Renal cortical epithelial cell (primary cell): Measurements from ENCODE around the gene SMIM22. TPM values are rescaled to one million over a fixed set of nuclear protein-coding genes. Genes with fewer than 3 reads are reported as not detected.
"Not testable (repeated sequence)": the region's sequence is repeated elsewhere in the genome, so short reads cannot be mapped to it uniquely, and the experiment has no call there.

Source experiments
- DNase-seq: peaks from one replicate; pipeline ENCODE4 v3.0.0-alpha.2; 2011; ENCODE audit warnings: low read depth
- total RNA-seq: library from RNA; depleted of rRNA; stranded (reverse); fragments of >200 nt; gene quantifications from 2 replicates; pipeline ENCODE4 v1.2.3, GENCODE V29; 2014

SMIM22 gene
- total RNA-seq, 1 donor from 2014 or later = not detected

DNA sequence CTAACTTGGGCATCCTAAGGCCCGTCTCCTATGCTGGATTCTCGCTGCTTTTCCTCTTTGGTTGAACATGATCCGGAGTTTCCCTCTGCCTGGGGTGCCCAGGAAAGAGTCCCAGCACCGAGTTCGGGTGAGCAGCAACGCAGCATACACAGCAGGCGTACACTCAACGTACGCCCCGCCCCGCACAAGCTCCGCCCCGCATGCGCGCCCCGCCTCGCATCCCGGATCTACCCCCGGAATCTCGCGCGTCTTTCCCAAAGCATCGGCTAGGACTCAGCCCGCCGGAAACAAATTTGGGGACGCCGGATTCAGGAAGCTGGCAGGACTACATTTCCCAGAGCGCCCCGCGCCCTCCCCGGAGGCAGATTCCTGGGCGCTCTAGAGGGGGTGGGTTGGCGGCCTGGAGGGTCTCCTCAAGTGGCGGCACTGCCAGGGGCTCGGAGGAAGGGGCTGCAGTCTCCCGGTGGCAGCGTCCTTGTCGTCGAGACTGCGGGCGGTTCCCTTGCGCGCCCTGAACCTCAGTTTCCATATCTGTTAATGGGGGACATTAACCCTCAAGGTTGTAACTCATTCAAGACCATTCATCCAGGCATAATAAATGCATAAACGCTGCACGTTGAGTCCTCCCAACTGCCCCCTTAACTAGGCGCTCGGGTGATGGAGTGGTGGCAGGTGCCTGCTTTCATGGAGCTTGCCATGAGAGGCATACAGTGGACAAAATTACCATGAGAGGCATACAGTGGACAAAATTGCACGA, 26.4 kb upstream of the SMIM22 start:
- DNase-seq = peak; percentile 86

DNA sequence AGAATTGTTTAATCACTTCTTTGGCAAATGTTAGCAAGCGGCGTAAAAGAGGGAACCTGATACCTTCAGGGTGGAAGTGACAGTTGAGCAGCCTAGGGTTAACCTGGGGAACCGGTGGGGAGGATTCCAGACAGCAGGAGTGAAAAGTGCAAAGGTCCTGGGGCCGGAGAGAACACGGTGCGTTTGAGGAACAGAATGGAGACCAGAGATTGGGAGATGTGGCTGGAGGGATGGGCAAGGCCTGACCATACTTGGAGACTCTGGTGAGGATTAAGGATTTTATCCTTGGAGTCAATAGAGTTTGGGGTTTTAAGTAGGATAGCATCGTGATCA, 25.9 kb upstream of the SMIM22 start:
- DNase-seq = no peak

DNA sequence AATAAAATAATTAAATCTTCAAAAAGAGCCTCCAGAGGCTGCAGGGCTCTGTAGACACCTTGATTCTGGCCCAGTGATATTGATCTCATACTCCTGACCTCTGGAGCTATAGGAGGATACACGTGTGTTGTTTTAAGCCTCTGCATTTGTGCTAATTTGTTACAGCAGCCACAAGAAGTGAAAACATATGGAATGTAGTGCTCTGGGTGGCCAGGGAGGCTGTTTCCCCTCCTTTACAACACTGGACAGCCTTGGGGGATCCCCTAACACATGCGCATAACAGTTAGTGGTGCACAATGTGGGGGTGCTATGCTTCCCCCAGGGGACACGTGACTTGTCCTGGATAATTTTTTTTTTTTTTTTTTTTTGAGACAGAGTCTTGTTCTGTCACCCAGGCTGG, 23.5 kb upstream of the SMIM22 start:
- DNase-seq = no peak

DNA sequence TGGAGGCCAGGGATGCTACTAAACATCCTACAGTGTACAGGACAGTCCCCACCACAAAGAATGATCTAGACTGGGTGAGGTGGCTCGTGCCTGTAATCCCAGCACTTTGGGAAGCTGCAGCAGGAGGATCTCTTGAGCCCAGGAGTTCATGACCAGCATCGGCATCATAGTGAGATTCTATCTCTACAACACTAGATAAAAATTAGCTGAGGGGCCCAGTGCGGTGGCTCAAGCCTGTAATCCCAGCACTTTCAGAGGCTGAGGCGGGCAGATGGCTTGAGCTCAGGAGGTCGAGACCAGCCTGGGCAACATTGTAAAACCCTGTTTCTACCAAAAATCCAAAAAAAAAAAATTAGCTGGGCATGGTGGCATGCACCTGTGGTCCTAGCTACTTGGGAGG, 22.8 kb upstream of the SMIM22 start:
- DNase-seq = no peak

DNA sequence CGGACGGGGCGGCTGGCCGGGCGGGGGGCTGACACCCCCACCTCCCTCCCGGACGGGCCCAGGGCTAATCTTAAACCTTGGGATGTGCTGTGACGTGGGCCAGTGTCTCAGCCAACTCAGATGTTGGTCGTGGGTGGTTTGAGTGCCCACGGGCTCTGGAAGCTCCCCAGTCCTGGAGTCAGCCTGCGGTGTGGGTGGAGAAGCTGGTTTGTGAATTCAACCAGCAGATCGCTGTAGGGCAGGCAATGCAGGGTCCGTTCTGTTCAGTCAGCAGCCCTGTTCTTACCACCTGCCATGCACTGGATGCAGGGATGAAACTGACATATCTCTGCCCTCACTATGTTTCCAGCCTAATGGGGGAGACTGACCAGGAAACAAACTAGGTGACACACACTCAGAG, 20.2 kb upstream of the SMIM22 start:
- DNase-seq = no peak

DNA sequence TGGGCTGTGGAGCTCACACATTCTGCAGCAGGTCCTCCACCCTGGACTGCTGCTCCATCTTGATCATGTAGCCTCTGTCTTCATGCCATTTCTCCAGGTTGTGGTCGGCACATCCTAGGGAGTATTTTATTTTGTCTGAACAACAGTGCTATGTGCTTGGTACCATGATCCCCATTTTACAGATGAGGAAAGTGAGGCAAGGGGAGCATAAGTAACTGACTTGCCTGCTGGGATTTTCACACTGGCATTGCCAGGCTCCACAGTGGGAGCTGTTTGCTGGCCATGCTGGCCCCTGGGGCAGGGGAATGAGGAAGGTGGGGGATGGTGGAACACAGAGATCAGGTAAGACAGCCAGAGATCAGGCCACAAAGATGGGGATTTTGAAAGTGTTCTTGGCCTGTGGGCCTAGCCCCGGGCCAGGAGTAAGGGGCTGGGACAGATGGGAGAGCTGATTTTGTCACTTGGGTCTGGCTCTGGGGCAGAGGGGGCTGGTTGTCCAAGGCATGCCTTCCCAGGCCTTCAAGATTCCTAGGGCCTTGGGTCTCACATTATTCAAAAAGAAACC, 18.9 kb upstream of the SMIM22 start:
- DNase-seq = no peak

DNA sequence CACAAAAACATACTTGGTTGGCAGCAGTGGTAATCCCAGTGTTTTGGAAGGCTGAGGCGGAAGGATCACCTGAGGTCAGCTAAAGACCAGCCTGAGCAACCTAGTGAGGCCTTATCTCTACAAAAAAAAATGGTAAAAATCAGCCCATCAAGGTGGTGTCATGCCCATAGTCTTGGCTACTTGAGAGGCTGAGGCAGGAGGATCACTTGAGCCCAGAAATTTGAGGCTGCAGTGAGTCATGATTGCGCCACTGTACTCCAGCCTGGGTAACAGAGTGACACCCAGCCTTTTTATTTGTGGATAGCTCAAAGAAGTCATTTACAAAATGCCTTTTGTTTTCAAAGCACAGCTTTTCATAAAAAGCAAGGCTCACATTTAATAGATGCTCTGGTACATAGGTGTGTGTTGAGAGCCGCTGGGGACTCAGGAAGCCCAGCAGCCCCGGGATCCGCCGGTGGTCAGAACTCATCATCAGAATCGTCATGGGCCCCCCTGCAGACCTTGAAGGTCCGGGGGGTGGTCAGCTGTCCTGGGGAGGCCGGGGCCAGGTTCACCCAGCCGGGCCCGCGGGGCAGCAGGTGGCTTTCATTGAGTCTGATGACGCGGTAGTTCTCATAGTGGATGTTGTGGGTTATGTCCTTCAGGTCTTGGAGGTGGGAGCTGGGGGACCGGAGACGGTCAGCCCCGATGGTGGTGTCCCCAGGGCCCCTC, 17.7 kb upstream of the SMIM22 start:
- no peak for DNase-seq

DNA sequence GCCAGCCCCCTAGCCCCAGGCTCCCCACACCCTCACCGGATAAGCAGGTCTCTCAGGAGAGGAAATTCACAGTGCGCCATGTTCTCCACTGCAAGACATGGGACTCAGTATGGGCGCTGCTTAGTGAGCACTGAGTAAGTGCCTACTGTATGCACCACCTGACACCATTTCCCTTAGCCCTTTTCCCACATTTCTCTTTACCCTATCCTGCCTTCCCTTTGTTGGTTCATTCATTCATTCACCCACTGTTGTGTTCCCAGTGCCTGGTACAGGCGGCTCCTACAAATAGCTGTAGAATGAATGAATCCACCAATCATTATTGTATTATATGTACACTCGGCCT, 17.1 kb upstream of the SMIM22 start:
- DNase-seq = no peak

DNA sequence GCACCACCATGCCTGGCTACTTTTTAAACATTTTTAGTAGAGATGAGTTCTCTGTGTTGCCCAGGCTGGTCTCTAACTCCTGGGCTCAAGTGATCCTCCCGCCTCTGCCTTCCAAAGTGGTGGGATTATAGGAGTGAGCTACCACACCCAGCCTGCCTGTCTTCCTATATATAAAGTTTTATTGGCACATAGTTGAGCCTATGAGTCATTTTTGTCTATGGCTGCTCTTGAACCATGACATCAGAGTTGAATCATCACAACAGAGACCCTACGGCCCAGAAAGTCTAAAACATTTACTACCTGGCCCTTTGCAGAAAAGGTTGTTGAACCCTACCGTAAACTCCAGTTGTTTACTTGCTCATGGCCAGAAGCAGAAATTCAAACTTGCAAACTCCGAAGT, 14.9 kb upstream of the SMIM22 start:
- no peak for DNase-seq

DNA sequence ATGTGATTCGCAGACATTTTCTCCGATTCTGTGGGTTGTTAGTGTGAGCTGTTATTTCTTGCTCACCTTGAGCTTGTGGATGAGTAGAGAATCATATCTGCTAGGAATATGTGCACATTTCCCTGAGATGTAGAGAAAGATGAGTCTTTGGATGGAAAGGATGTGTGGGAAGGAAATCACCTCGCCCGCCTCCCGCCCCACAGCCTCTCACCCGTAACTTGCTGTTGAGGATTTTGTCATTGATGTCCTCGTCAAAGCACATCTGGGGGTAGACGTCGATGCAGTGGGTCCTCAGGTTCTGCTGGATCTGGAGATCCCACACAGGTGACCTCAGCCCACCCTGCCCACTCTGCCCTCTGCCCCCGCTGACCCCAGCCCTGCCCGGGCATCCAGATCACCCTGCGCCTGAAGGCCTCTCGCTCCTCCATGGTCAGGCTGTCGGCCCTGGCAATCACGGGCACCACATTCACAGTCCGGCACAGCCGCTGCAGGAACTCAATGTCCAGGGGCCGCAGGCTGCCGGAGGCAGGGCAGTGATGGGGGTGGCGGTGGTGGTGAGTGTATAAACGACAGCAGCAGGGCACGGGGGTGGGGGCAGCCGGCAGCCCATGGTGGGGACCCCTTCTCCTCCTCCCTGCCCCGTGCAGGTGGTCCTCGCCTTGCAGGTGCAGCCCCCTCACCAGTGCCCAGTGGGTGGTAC, 11.8 kb upstream of the SMIM22 start:
- no peak for DNase-seq

DNA sequence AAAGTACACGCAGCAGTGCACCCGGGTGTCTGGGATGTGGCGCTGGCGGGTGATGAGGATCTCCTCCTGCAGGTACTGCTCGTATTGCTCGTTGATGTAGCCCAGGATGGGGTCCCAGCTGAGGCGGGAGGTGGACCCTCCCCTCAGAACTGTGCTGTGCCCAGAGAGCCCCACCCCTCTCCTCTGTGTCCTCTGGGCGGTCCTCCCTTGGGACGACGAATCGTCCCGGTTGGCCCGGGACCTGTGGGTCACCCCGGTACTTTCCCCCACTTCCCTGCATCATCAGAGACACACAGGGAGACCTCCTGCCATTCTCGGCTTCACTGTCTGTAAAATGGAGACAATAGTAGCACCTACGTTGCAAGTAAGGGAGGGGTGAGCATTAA, 11.2 kb upstream of the SMIM22 start:
- no peak for DNase-seq

DNA sequence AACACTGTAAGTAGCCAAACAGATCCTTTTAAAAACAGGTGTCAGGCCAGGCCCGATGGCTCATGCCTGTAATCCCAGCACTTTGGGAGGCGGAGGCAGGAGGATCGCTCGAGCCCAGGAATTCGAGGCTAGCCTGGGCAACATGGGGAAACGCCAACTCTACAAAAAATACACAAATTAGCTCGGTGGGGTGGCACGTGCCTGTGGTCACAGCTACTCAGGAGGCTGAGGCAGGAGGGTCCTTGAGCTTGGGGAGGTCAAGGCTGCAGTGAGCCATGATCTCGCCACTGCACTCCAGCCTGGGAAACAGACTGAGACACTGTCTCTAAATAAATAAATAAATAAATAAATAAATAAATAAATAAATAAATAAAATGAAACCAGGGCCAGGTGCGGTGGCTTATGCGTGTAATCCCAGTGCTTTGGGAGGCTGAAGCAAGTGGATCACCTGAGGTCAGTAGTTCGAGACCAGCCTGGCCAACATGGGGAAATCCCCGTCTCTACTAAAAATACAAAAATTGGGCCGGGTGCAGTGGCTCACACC, 10.7 kb upstream of the SMIM22 start:
- not testable (repeated sequence) for DNase-seq

DNA sequence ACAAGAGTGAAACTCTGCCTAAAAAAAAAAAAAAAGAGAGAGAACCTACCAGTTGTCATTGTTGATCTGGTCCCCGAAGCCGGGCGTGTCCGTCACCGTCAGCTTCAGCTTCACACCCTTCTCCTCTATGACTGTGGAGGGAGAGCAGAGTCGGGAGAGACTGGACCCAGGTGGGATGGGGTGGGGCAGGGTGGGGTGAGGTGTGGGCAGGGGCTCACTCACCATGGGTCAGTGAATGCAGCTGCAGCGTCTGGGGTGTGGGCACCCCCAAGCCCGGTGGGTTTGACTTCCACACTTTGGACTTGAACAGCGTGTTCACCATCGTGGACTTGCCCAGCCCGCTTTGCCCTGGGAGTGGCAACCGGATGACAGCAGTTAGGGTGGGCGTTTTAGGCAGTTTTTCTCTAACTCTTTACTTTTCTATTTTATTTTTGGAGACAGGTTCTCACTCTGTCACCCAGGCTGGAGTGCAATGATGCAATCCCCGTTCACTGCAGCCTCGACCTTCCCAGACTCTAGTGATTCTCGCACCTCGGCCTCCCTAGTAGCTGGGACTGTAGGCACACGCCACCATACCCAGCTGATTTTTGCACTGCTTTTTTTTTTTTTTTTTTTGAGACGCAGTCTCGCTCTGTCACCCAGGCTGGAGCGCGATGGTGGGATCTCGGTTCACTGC, 9.3 kb upstream of the SMIM22 start:
- DNase-seq = no peak

DNA sequence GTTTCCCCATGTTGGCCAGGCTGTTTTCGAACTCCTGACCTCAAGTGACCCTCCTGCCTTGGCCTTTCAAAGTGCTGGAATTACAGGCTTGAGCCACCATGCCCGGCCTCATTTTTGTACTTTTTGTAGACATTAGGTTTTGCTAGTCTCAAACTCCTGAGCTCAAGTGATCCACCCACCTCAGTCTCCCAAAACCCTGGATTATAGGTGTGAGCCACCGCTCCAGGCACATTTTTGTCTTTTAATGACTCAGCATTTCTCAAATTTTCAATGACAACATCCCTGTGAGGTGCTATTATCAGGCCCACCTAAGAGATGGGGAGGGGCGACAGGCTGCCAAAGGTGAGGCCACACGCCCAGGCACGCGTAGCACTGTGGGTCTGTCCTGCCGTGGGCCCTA, 8.1 kb upstream of the SMIM22 start:
- DNase-seq = no peak

DNA sequence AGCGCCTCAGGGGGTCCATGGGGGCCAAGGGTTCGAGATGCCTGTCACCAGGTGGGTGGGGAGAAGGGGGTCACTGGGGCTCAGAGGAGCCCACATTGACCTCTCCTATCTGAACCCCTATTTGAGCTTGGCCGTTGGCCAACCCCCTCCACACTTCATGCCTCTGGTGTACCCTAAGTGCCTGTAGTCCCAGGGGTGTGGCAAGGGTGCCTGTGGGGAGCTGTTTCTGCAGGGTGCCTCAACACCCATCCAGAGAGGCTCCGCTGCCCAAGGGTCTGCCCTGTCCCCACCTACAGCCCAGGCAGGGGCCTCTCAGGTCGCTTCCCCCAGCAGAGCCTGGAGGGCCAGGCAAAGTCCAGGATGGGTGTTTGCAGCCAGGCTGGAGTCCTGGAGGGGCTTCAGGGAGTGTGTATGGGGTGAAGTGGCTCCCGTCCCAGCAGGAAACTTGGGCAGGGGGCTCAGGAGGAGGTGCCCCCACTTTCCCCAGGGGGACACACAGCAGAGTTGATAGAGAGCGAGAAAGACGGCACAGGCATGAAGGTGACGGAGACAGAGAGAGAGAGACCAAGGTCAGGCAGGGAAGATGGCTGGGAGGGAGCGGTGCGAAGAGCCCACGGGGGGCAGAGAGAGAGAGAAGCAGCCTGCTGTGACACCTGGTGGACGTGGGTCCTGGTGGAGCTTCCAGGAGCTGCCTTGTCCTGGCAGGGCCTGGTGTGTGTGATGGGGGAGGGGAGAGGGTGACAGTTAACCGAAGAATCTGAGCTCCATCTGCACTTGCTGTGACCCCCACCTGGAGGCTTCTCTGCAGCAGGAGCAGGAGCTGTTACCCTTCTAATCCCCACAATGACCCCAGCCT, 7.3 kb upstream of the SMIM22 start, which contains the start of gene SEPTIN12:
Gene SEPTIN12 (minus strand): TSS at position 719 of the 856 bp plus-strand sequence. CDS start 700 bp downstream, at position 19.
- DNase-seq = no peak

DNA sequence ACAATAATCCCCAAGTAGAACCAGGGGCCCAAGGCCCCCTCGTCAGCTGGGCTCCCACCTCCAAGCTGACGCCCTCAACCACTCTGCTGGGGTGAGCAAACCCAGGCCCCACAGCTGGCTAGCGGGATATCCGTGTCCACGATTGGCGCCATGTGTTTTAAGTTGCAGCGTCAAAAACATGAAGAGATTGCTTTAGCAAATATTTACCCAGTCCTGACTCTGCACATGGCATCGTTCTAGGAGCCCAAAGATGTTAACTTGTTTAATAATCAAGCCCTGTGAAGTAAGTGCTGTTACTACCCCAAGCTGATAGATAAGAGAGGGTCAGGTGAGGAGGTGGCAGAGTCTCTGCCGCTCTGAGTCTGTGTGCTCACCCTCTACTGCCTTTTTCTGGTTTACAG, 6.7 kb upstream of the SMIM22 start:
- no peak for DNase-seq

DNA sequence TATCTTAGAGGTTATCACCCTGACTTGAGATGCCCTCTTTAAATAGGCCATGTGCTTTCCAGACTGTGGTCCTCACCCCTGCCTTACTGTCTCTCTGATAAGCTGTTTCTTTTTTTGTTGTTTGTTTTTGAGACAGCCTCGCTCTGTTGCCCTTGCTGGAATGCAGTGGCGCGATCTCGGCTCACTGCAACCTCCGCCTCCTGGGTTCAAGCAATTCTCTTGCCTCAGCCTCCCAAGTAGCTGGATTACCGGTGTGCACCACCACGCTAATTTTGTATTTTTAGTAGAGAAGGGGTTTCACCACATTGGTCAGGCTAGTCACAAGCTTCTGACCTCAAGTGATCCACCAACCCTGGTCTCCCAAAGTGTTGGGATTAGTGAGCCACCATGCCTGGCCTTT, 6.3 kb upstream of the SMIM22 start:
- DNase-seq = no peak

DNA sequence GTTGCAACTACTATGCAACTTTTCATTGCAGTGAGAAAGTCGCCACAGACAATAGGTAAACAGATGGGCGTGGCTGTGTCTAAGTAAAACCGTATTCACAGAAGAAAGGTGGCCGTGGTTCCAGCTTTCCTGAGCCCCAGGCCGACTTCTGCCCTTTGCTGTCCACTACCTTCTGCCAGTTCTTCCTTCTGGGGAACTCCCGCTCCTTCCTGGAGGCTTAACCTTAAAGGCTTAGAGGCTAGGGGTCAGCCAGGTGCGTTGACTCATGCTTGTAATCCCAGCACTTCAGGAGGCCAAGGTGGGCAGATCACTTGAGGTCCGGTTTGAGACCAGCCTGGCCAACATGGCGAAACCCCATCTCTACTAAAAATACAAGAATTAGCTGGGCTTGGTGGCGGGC, 4.9 kb upstream of the SMIM22 start:
- DNase-seq = no peak

DNA sequence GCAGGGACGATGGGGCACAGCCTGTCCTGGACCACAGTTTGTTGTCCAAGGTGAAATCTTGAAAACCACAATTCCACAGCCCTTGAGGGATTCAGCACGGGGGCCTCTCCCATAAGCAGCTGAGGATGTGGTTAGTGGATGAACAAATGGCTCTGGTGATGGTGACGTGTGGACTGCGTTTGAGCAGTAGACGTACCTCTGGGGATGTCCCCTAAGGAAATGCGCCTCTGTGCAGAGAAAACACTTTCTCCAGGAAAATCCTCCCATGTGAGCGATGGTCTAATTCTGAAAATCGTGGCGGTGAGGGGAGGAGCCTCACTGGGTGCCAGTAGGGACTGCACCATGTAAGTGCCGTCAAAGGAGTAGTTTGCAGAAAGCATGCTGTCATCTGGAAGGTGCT, 4.3 kb upstream of the SMIM22 start:
- no peak for DNase-seq

DNA sequence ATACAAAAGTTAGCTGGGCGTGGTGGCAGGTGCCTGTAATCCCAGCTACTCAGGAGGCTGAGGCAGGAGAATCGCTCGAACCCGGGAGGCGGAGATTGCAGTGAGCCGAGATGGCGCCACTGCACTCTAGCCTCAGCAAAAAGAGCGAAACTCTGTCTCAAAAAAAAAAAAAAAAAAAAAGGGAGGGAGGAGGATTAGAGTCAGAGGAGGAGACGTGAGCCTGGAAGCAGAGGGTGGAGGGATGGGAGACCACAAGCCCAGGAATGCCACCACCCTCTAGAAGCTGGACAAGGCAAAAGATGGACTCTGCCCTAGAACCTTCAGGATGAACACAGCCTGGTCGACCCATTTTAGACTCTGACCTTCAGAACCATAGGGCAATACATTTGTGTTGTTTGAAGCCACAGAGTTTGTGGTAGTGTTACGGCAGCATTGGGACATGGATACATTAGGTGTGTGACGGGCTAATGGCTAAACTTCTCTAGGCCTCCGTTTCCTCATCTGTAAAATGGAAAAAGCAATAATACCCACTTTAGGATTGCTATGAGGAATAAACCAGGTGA, 2.1 kb upstream of the SMIM22 start:
- DNase-seq = no peak
